GM18909 (cell line): ENCODE measurements around the gene ZFHX3.
A peak's percentile ranks its signal among the peaks of the same experiment; 100 is the strongest.
"Not testable (repeated sequence)": the region's sequence is repeated elsewhere in the genome, so short reads cannot be mapped to it uniquely, and the experiment has no call there.

Source experiments
- ATAC-seq: cut with Tn5 transposase; IDR thresholded peaks from one replicate; pipeline ENCODE4 v1.9.1; 2021; ENCODE audit warnings: mild to moderate bottlenecking; ENCODE audit not compliant: unreplicated experiment, poor library complexity

Gene ZFHX3

GRCh38 chr16:73025151-73025855 lies 22.6 kb downstream of the ZFHX3 start:
- no peak for ATAC-seq

- no peak for ATAC-seq
Measured at GRCh38 chr16:73024571-73025105, 23.3 kb downstream of the ZFHX3 start.

GRCh38 chr16:73023752-73024570 lies 24.0 kb downstream of the ZFHX3 start:
- no peak for ATAC-seq

GRCh38 chr16:73023320-73023719 lies 24.6 kb downstream of the ZFHX3 start:
- no peak for ATAC-seq

GRCh38 chr16:73022534-73022933 lies 25.4 kb downstream of the ZFHX3 start:
- no peak for ATAC-seq

GRCh38 chr16:73021866-73022495 lies 25.9 kb downstream of the ZFHX3 start:
- no peak for ATAC-seq

- ATAC-seq, result no peak
Measured at GRCh38 chr16:73020409-73020884, 27.5 kb downstream of the ZFHX3 start.

GRCh38 chr16:73019457-73020362 lies 28.2 kb downstream of the ZFHX3 start:
- no peak for ATAC-seq

GRCh38 chr16:73018821-73019456 lies 29.0 kb downstream of the ZFHX3 start:
- no peak for ATAC-seq

GRCh38 chr16:73017321-73017720 lies 30.6 kb downstream of the ZFHX3 start:
- no peak for ATAC-seq

GRCh38 chr16:73016488-73016830 lies 31.5 kb downstream of the ZFHX3 start:
- peak; percentile 53 for ATAC-seq

- peak; percentile 88 for ATAC-seq
Measured at GRCh38 chr16:73015612-73016487, 32.1 kb downstream of the ZFHX3 start.

GRCh38 chr16:73014768-73015167 lies 33.2 kb downstream of the ZFHX3 start:
- ATAC-seq, result no peak

- no peak for ATAC-seq
Measured at GRCh38 chr16:73013974-73014373, 34.0 kb downstream of the ZFHX3 start.

- no peak for ATAC-seq
Measured at GRCh38 chr16:73012341-73012740, 35.6 kb downstream of the ZFHX3 start.

- no peak for ATAC-seq
Measured at GRCh38 chr16:73011926-73012325, 36.0 kb downstream of the ZFHX3 start.

GRCh38 chr16:73010150-73010676 lies 37.7 kb downstream of the ZFHX3 start:
- no peak for ATAC-seq

- ATAC-seq, result not testable (repeated sequence)
Measured at GRCh38 chr16:73009710-73010109, 38.2 kb downstream of the ZFHX3 start.
